HG02642 (cell line): Measurements from ENCODE around the gene LTF.
A peak's percentile ranks its signal among the peaks of the same experiment; 100 is the strongest.

ENCODE experiments used
- ATAC-seq: cut with Tn5 transposase; IDR thresholded peaks from one replicate; pipeline ENCODE4 v1.9.1; 2021; ENCODE audit warnings: mild to moderate bottlenecking; ENCODE audit not compliant: unreplicated experiment, poor library complexity

The LTF gene

DNA sequence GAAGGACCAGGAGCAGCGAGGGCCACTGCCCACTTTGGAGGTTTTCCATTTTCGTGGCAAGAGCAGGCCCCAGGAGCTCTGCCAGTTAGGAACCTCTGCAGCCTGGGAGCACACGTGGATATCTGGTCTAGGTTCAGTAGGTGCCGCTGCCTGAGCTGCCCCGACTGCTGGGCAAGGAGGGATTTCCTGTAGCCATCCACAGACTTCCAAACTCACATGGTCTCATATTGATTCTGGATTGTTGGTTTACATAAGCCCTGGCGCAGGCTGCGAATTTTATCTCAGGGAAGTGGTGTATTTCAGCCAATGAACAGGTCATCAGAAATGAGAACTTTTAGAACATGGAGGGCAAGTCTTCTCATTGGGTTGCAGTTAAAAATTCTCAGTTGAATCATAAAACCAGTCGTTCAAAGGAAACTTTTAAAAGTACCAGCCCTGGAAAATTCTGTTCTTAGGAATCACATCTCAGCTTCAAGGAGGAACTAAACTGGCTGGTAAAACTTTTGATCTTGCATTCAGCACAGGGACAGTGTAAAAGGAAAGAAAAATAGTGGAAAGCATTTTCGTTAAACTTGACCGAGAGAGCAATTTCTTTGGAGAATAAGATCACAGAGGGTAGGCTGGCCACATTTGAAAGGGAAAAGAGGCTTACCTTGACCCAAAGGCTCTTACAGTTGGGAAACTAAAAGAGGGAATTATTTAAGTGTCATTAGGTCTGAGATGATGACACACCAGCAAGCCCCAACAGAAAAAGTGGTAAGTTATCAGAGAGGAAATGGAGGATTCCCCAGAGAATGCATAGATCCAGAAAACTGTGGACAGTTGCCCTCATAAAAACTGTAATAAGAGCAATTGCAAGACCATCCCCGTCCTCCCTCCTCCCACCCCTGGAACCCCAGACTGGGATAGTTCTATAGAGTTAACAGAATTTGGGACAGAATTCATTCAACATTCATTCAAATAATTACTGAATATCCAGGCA lies 26.7 kb upstream of the LTF start:
- ATAC-seq, result no peak

DNA sequence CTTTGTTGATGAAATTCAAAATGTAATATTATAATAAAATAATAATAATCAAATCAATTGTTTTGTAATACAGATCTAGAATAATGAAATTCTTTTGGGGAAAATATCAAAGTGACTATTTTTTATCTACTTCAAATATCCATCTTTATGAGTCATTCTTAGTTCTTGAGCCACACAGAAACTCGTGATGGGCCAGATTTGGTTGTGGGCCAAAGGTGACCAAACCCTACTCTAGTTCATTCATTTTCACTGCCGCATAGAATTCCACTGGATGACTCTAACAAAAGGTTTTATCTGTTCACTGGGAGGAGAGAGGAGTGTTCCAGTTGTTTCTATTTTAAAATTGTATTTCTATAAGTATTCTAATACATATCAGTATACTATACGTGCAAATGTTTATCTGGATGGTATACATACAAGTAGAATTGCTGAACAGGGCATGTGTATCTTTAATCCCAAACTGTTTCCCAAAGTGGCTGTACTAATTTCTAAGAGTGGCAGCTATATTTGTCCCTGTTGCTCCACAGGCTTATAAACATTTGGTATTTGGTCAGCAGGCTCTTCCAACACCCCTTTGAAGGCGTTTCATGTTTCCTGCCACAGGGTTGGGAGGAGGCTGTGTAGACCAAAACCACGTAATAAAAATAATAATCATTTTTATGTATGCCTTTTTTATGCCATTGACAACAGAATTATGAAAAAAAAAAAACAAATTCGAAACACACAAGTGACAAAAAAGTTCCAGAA lies 25.8 kb upstream of the LTF start:
- ATAC-seq, result no peak

DNA sequence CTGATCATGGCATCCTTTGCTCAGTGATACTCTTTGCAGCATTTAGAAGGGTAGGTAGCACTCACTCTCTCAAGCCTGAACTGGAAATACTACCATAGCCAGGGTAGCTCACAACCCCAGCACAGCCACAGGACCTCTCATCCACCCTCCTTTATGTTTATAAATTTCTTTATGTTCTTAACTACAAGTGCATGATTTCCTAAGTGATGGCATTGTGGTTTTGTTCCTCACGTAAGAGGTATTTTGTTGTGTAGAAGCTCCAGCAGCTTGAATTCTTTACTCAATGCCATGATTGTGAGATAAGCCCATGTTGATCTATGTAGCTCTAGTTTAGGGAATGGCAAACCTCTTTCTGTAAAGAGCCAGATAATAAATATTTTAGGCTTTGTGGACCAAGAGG lies 25.2 kb upstream of the LTF start:
- ATAC-seq, result no peak

DNA sequence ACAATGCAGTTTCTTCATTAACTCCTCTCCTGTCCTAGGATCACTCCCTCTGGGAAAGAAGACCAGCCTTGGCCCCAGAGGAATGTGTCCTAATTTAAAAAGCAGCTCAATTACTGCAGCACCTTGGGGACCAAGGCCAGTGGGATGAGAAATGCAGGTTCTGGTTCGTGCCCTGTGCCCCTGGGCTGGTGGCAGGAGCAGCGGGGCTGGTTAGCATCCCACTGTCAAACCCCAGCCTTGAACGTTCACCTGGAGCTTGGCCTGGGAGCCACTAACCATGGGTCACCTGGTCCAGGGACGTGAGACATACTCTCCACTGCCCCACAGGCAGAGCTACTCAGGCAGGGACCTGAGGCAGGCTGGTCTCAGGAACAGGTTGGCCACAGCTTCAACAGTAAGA lies 24.7 kb upstream of the LTF start:
- ATAC-seq, result no peak

DNA sequence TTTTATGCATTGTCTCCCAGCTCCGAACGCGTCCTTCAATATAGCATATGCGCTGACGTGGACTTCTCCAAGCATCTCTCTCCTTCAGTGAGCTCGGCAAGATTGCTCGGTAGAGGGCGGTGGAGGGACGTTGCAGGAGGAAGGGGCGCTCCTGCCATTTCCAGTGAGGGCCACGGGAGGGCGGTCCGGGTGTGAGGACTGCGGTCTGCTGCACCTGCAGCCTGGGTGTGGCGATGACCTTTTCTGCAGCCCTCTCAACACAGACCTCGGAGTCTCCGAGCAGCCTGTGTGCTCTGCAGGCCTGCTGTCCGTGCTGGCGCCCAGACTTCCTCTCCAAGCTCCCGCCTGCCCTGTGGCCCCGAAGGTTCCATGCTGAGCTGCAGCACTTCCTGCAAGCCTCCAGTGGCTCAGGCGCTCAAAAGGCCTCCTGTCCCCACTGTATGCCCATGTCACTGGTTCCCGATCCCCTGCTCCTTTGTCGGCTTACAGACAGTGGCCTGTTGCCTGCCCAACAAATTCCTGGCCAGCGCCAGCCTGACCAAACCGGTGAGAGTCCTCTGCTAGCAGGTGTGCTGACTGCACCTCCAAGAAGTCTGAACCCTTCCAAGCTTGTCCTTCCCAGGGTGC lies 24.1 kb upstream of the LTF start:
- ATAC-seq, result peak; percentile 93

DNA sequence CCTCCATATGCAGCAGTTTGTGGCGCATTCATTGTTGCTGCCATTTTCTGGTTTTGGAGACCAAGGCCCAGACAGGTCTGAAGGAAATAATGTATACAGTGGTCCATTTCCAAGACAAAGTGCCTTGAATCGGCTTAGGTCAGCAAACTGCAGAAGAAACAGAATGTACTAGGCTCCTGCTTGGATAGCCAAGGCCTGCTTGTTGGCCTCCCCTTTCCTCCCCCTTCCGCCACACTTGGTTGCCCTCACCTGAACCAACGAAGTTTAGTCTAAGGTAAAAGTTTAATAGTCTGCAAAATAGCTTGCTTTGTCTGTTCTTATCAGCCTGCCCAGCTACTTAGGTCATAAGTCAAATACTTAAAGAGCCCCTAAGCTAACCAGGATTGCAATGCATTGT lies 21.1 kb upstream of the LTF start:
- ATAC-seq, result no peak

DNA sequence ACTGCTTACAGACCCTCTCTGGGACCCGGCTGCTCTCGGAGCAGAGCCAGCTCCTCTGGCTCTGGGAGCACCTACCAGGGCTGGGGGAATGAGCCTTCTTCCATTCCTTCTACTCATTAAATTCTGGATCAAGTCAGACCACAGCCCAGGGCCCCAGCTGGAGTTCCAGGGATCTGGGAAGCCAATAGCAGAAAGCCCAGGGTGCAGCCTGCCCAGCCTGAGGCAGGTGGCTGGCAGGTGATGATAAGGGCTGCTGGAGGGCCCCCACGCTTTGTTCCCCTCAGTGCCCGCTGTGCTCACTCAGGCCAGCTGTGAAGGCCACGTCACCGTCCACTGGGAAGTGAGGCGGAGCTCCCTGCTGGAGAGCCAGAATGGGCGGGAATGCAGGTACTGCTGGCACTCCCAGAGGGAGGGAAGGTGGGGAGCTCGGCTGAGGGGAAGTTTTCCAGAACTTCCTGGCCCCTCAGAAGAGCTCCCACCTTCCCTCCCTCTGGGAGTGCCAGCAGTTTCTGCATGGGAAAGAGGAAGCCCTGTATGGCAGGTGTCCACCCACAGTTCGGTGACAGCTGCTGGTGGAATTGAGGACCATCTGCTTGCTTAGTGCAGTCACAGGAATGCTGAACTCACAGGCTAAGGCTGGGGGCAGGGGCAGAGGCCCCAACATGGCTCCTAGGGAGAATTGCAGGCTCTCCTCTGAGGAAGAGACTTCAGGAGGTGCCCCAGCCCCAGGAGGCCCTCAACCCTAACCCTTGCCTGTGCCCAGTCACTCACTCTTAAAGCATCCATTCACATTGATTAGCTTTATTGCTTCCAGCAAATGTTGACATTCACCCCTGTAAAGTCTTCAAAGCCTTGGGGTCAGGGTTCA lies 20.4 kb upstream of the LTF start:
- ATAC-seq, result no peak

DNA sequence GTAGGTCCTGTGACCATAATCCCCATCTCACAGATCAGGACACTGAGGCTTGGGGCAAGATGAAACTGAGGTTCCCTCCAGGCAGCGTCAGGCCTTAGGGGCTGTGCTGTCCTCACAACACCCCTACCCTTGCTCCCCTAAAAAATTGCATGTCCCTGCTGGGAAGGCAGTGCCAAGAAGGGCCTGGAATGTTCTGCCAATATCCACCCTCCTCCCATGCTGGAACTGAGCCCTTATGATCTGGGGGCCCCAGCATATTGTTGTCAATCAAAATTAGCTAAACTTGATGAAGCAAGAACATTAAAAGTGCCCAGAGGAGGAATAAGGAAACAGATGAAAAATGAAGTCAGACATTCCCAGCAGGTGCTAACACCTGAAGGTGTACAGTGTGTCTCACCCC lies 19.7 kb upstream of the LTF start:
- ATAC-seq, result no peak

DNA sequence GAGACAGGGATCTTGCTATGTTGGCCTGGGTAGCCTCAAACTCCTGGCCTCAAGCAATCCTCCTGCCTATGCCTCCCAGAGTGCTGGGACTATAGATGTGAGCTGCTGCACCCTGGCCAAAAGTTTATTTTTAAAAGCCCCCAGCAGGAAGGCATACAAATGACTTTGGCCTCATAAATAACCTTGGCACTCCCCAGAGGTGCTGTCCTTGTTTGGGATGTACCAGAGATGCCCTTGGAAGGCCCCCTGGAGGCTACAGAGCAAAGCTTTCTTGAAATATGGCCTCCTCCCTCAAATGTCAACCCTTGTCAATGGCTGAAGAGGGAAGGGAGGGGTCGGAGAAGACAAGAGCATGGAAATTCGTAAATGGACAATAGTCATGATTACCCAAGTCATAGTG lies 19.1 kb upstream of the LTF start:
- no peak for ATAC-seq

DNA sequence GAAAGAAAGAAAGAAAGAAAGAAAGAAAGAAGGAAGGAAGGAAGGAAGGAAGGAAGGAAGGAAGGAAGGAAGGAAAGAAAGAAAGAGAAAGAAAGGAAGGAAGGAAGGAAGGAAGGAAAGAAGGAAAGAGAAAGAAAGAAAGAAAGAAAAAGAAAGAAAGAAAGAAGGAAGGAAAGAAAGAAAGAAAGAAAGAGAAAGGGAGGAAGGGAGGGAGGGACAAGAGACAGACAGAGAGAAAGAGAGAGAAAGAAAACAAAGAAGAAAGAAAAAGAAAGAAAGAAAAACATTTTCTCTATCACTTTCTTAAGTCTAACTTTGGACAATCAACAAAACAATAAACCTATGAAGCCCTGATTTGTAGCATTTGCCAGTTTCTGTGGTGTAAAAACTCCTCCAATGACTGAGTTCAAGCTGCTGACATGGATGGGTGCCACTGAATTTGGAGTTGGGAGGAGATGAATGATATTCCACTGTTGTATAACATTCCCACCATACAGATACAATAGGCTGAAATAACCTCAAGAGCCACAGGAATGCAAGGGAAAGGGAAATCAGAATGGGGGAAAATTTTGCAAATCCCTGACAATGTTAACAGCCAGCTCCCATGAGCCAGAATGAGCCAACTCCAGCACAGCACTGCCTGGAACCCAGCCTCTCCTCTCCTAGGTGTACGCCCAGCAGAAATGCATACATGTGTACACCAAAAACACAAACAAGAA lies 18.1 kb upstream of the LTF start:
- no peak for ATAC-seq

DNA sequence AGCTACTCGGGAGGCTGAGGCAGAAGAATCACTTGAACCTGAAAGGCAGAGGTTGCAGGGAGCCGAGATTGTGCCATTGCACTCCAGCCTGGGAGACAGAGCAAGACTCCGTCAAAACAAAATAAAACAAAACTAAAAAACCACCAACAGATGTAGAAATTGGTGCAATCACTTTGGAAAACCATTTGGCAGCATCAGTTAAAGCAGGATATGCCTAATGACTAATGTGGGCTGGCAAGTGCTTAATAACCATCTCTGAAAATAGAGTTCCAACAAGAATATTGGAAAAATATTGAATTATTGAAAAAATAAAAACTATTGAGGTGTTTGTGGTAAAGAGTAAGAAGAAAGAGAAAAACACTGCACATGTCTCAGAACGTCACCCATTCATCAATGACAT lies 16.9 kb upstream of the LTF start:
- ATAC-seq, result no peak

DNA sequence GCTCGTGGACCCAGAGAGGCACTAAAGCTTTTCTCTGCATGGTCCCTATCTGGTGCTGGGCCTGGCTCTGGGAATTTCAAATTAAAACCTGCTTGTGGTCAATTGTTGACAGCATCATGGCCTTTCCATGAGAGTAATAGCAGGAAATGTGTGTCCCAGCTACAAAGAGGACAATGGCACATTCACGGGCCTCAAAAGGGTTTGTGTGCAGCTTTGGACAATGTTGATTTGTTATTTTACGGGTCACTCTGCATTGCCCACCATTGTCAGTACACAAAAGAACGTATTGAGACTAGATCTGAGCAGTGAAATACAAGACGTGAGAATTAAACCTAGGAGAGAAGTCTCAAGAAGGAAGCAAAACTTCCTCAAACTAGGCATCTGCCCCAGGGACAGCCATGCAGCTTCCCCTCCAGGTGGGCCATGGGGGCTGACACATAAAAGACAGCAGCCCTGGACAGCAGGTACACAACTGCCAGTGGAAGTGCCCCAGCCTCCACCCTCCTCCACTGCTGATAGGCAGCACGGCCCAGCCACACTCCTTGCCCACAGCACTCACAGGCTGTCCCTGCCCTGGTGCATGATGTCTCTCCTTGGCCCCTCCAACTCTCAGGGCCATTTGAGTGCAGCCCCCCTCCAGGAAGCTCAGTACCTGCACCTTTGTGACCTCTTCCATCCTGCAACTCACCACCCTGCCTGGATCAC lies 15.9 kb upstream of the LTF start:
- ATAC-seq, result no peak

DNA sequence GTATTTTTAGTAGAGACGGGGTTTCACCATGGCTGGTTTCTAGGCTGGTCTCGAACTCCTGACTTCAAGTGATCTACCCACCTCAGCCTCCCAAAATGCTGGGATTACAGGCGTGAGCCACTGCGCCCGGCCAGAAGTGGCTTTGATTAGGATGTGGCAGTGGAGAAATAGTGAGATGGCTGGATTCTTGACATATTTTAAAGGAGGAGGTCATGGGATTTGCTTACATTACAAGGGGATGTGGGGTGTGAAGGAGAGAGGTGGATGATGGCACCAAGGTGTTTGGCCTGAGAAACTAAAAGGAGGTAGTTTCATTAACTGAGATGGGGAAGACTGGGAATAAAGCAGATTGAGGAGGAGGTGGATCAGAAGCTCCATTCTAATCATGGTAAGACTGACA lies 15.0 kb upstream of the LTF start:
- no peak for ATAC-seq

DNA sequence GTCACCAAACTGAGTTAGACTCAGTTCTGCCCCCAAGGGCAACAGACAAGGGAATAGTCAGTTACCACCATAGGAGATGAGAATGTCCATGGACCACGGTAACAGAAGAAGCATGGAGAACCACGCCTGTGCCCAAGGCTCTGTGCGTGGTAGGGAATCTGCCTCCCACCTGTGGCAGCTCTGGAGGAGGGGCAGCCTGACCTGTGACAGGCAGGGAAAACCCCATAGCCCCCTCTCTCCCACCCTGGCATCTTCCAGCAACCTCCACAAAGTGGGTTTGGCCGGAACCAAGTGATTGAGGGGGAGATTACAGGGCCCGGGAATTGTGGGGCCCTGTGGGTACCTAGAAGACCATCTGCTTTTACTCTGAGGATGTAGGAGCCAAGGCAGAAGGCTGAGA lies 14.3 kb upstream of the LTF start:
- ATAC-seq, result no peak

DNA sequence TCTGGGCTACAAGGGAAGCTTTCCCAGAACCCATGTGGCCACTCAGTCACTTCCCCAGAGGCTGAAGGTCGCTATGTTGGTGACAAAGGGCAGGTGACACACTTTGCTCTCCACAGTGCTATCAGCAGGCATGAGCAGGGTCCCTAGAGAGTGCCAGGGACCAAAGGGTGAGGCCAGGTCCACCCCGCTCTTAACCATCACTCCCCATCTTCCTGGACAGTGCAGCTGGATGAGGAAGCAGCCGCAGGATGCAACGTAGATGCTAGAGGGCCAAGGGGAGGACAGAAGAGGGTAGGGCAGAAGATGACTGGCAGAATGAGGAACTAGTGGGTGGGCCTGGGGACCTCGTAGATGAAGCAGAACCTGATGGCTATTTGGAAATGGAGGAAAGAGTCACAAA lies 13.6 kb upstream of the LTF start:
- no peak for ATAC-seq

DNA sequence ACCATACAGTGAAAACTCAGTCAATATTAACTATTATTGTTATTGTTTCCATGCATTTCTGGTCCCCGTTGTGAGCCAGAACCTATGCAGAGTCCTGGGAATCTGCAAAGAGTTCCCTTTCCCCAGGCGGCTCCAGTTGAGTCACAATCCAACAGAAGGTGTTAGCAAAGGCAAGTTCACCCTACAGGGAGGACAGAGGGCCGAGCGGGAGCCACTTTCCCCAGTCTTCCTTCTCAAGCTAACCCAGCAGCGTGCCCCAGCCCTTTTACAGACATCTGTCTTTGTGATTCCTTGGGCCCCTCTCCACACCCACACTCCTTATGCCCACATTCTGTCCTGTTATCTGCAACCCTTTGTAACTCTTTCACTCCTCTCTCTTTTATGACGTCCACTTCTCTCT lies 13.1 kb upstream of the LTF start:
- no peak for ATAC-seq

DNA sequence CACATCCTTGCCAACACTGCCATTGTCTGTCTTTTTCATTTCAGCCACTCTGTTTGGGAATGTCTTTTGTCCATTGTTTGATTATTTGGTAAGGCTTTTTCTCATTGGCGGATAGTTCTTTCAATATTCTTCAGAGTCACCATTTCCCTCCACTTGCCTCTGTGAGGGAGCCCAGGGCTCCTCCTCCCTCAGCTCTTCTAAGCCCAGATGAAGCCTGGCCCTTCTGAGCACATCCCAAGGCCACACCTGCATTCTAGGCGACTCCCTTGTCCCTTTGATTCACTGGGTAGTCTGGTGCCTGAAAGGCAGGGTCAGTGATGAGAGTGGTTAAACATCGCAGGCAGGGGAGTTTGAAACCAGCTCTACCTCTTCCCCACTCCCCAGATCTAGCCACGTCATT lies 12.4 kb upstream of the LTF start:
- no peak for ATAC-seq

DNA sequence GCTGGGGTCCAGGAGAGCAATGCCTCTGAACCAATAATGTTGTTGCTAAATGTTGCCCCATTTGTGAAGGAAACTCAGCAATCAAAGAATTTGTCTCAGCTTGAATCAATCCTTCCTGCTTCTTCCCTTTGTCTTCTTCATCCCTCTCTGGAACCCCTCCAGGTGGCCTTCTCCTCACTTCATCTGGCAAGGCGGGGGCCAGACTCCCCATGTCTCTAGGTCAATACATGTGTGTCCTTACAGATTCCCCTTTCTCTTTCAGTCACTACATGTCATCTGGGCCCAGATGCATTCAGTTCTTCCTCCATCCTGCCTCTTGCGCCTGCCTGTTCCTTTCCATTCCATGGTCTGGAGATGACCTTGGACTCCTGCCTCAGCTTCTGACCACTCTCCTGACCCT lies 8.0 kb upstream of the LTF start:
- ATAC-seq, result no peak

DNA sequence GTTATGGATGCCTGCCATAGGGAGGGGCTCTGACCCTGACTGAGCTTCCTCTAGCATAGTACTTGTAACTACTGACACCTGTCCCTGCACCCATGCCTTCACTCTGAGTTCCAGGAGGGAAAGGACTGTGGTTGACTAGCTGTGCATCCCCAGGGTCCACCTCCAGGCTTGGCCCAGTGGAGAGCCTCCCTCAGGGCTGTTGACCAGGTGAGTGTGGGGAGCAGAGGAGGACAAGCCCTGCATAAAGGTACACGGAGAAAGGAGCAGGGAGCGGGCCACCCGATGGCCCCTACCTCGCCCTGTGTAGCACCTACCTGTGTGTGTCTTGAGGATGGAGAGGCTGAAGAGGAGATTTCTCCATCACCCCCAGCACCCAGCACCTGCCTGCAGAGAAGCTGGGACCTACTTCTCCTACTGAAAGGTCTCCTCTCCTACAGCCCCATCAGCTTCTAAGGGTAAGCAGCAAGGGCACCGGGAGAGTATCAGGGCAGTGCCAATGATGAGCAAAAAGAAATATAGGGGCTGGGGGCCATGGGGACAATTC lies 6.7 kb upstream of the LTF start:
- ATAC-seq, result no peak
